Smooth muscle cell (in vitro differentiated cells): Measurements from ENCODE around the gene SOHLH2. TPM values are rescaled to one million over a fixed set of nuclear protein-coding genes. Genes with fewer than 3 reads are reported as not detected.

ENCODE experiments used
- DNase-seq: peaks from one replicate; lab custom pipeline; 2025; ENCODE audit not compliant: unreplicated experiment; lab: John Stamatoyannopoulos, UW
- H2AFZ ChIP-seq: fragments of 200-600 bp; sonication (generic); 2 replicates; pipeline ENCODE4 v1.6.0; 2016; ENCODE audit warnings: antibody characterized with exemption, low read depth, mild to moderate bottlenecking
- H3F3A ChIP-seq: fragments of 200-600 bp; sonication (generic); 2 replicates; pipeline ENCODE4 v1.6.0; 2017; ENCODE audit warnings: antibody characterized with exemption, low read depth
- H3K27ac ChIP-seq: fragments of 200-600 bp; sonication (generic); 2 replicates; pipeline ENCODE4 v1.5.1; 2016; ENCODE audit warnings: low read depth, mild to moderate bottlenecking
- H3K27me3 ChIP-seq: fragments of 200-600 bp; sonication (generic); 2 replicates; pipeline ENCODE4 v1.6.1; 2016; ENCODE audit warnings: low read depth, mild to moderate bottlenecking
- H3K36me3 ChIP-seq: fragments of 200-600 bp; sonication (generic); 2 replicates; pipeline ENCODE4 v1.5.1; 2016; ENCODE audit warnings: low read depth
- H3K4me1 ChIP-seq: fragments of 200-600 bp; sonication (generic); 2 replicates; pipeline ENCODE4 v1.5.1; 2016; ENCODE audit warnings: low read depth
- H3K4me2 ChIP-seq: fragments of 200-600 bp; sonication (generic); 2 replicates; pipeline ENCODE4 v1.6.0; 2016; ENCODE audit warnings: mild to moderate bottlenecking
- H3K4me3 ChIP-seq: fragments of 200-600 bp; sonication (generic); 2 replicates; pipeline ENCODE4 v1.5.1; 2016; ENCODE audit warnings: mild to moderate bottlenecking
- H3K79me2 ChIP-seq: fragments of 200-600 bp; sonication (generic); 2 replicates; pipeline ENCODE4 v1.6.0; 2016; ENCODE audit warnings: low read depth, mild to moderate bottlenecking
- H3K9ac ChIP-seq: fragments of 200-600 bp; sonication (generic); 2 replicates; pipeline ENCODE4 v1.6.0; 2016; ENCODE audit warnings: low read depth
- H3K9me3 ChIP-seq: fragments of 200-600 bp; sonication (generic); replicated peaks from 2 replicates; pipeline ENCODE4 v1.5.1; 2016; ENCODE audit warnings: low read depth
- H4K20me1 ChIP-seq: fragments of 200-600 bp; sonication (generic); 2 replicates; pipeline ENCODE4 v1.6.0; 2016; ENCODE audit warnings: low read depth
- WGBS: methylation state at CpG from one replicate; pipeline ENCODE4 v1.1.7; 2016; ENCODE audit warnings: low lambda C conversion rate; 5-methylcytosine and 5-hydroxymethylcytosine counted together
- polyA plus RNA-seq: library from polyadenylated mRNA; unstranded; fragments of >200 nt; fragmentation: Nextera tagmentation; extraction: Ambion mirVana; gene quantifications from 2 replicates; pipeline ENCODE4 v1.2.1, GENCODE V29; 2016
- total RNA-seq: library from RNA; depleted of rRNA; stranded (reverse); fragments of >200 nt; gene quantifications from 2 replicates; pipeline ENCODE4 v1.2.3, GENCODE V29; 2014
- TF ChIP-seq, protein P1 (sequence below): fragments of 200-600 bp; sonication (generic); IDR thresholded peaks from 2 replicates; pipeline ENCODE4 v1.5.1; 2017; ENCODE audit warnings: borderline replicate concordance, mild to moderate bottlenecking, antibody characterized with exemption; ENCODE audit not compliant: insufficient read depth, poor library complexity, severe bottlenecking

The SOHLH2 gene
- total and polyA plus RNA-seq, 2 experiments from 2014 or later, result 0.04 TPM; not detected in 1

DNA sequence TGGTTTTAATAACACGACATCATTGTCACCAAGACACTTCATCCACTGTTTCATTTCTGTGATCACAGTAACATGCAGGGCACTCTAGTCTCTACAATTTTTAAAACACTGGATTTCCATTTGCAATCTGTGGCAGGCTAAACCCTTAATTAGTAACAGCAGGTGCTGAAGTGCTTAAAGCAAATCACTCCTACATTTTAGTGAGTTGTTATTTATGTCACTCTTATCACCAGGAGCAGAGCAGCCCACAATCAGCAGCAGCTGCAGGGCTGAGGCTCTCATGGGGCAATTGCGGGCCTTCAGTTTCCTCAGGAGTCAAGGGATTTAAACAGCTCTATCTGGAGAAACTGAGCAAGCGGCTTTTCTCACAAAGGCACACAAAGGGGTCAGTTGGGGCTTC lies 1.6 kb downstream of the SOHLH2 start:
- Histone ChIP-seq H3K79me2 (no peaks in the 10 kb centered on the region), H3F3A (no peaks in the 10 kb centered on the region), H3K9ac (no peak overlapping the region), H3K27me3 (peaks cover 8% of the 10 kb centered on the region), H3K4me2 (no peak overlapping the region), H3K4me1 (peaks cover 6% of the 10 kb centered on the region), H2AFZ (no peak overlapping the region), H3K27ac (no peak overlapping the region), H3K9me3 (no peaks in the 10 kb centered on the region), H3K36me3 (no peaks in the 10 kb centered on the region), H3K4me3 (no peak overlapping the region), H4K20me1 (no peaks in the 10 kb centered on the region)
- 70% methylated on average over 3 of the region's 3 CpGs for WGBS
- TF ChIP-seq, protein P1, sequence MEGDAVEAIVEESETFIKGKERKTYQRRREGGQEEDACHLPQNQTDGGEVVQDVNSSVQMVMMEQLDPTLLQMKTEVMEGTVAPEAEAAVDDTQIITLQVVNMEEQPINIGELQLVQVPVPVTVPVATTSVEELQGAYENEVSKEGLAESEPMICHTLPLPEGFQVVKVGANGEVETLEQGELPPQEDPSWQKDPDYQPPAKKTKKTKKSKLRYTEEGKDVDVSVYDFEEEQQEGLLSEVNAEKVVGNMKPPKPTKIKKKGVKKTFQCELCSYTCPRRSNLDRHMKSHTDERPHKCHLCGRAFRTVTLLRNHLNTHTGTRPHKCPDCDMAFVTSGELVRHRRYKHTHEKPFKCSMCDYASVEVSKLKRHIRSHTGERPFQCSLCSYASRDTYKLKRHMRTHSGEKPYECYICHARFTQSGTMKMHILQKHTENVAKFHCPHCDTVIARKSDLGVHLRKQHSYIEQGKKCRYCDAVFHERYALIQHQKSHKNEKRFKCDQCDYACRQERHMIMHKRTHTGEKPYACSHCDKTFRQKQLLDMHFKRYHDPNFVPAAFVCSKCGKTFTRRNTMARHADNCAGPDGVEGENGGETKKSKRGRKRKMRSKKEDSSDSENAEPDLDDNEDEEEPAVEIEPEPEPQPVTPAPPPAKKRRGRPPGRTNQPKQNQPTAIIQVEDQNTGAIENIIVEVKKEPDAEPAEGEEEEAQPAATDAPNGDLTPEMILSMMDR, result no peak
- no peak for DNase-seq

DNA sequence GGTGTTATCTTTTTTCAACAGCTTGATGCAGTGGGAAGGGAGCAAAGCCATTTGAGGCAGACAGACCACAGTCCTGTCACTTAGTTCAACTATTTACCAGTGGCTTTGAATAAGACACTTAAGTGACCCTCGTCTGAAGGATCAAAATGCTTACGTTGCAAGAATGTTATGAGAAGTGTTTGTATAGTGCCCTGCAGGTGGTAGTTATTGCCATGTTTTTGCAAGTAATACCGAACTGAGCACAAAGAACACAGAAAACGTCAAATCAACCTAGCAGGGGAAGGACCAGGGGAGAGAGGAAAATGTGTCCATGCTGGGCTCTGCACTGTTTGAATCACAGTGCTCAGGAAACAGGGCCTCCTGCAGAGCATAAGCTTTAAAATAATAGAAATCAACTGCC lies 2.8 kb downstream of the SOHLH2 start:
- H3K79me2 ChIP-seq, result no peaks in the 10 kb centered on the region
- H4K20me1 ChIP-seq, result no peaks in the 10 kb centered on the region
- peaks cover 8% of the 10 kb centered on the region for H3K27me3 ChIP-seq
- H3K4me1 ChIP-seq, result peaks cover 6% of the 10 kb centered on the region
- no peak overlapping the region for H3K4me3 ChIP-seq
- WGBS, result 86% methylated on average over 4 of the region's 4 CpGs
- H3K27ac ChIP-seq, result no peak overlapping the region
- no peak overlapping the region for H2AFZ ChIP-seq
- no peak overlapping the region for H3K9ac ChIP-seq
- H3F3A ChIP-seq, result no peaks in the 10 kb centered on the region
- TF ChIP-seq, protein P1, result no peak
- no peak overlapping the region for H3K4me2 ChIP-seq
- DNase-seq, result no peak
- no peaks in the 10 kb centered on the region for H3K9me3 ChIP-seq
- no peaks in the 10 kb centered on the region for H3K36me3 ChIP-seq

GRCh38 chr13:36210738-36211137 lies 3.6 kb downstream of the SOHLH2 start:
- TF ChIP-seq, protein P1, result no peak
- DNase-seq, result no peak
- Histone ChIP-seq H2AFZ (no peak overlapping the region), H3K79me2 (no peaks in the 10 kb centered on the region), H4K20me1 (no peaks in the 10 kb centered on the region), H3K4me1 (peaks cover 6% of the 10 kb centered on the region), H3K36me3 (no peaks in the 10 kb centered on the region), H3K27me3 (peaks cover 8% of the 10 kb centered on the region), H3K27ac (no peak overlapping the region), H3K9me3 (no peaks in the 10 kb centered on the region), H3K4me3 (no peak overlapping the region), H3K4me2 (no peak overlapping the region), H3F3A (no peaks in the 10 kb centered on the region), H3K9ac (no peak overlapping the region)
- WGBS, result 93% methylated on average over 4 of the region's 4 CpGs

DNA sequence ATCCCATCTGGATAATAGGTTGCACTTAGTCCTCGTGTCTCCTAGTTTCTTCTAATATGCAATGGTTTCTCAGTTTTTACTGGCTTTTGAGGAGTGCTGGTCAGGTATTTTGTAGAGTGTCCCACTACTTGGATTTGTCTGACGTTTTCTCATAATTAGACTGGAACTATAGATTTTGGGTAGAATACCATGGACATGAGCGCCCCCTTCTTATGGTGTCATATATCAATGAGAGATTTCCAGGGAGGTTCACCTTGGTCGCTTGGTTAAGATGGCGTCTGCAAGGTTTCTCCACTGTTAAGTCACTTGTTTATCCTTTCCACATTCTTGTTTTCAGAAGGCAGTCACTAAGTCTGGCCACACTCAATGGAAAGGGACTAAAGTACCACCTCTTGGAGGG lies 6.7 kb downstream of the SOHLH2 start:
- no peaks in the 10 kb centered on the region for H4K20me1 ChIP-seq
- H3K27ac ChIP-seq, result no peak overlapping the region
- TF ChIP-seq, protein P1, result no peak
- H3K9ac ChIP-seq, result no peak overlapping the region
- H3K4me2 ChIP-seq, result no peak overlapping the region
- H3K27me3 ChIP-seq, result peaks cover 14% of the 10 kb centered on the region
- no peaks in the 10 kb centered on the region for H3K9me3 ChIP-seq
- no peaks in the 10 kb centered on the region for H3F3A ChIP-seq
- H3K79me2 ChIP-seq, result no peaks in the 10 kb centered on the region
- no peaks in the 10 kb centered on the region for H3K36me3 ChIP-seq
- peaks cover 6% of the 10 kb centered on the region for H3K4me1 ChIP-seq
- WGBS, result 87% methylated on average over 5 of the region's 5 CpGs
- no peak overlapping the region for H2AFZ ChIP-seq
- DNase-seq, result no peak
- no peak overlapping the region for H3K4me3 ChIP-seq
